ENCODE results near the gene FSHR. TPM values are rescaled to one million over a fixed set of nuclear protein-coding genes. Genes with fewer than 3 reads are reported as not detected.

FSHR gene
- total and polyA plus RNA-seq, 8 donors: not detected

- Histone ChIP-seq H3K9me3 (no peaks in the 10 kb centered on the region), H3K36me3 (no peaks in the 10 kb centered on the region), H3K27me3 (no peaks in the 10 kb centered on the region), H3K4me1 (no peaks in the 10 kb centered on the region), H3K27ac (no peak overlapping the region), H3K4me3 (no peak overlapping the region)
- WGBS, 2 donors: 0 to 1% methylated on average over 1 of the region's 1 CpG
- no peak for DNase-seq
- intact Hi-C loops (cut with DNase I): no loop called here
- no peak for TF ChIP-seq CTCF (IDR thresholded peaks at IDR 0.05)
- no peak for ATAC-seq
- FAIRE-seq: no peak
These were observed 109.8 kb downstream of the FSHR start for GRCh38 chr2:49044350-49045079.

GRCh38 chr2:49043405-49043982 is 110.8 kb downstream of the FSHR start:
- intact Hi-C loops (cut with DNase I): no loop called here
- Histone ChIP-seq H3K9me3 (no peaks in the 10 kb centered on the region), H3K4me3 (no peak overlapping the region), H3K27ac (no peak overlapping the region), H3K36me3 (no peaks in the 10 kb centered on the region), H3K27me3 (no peaks in the 10 kb centered on the region), H3K4me1 (no peaks in the 10 kb centered on the region)
- no peak for DNase-seq
- 48 to 70% methylated on average over 5 of the region's 5 CpGs for WGBS, 2 donors
- TF ChIP-seq CTCF (IDR thresholded peaks at IDR 0.05): no peak
- no peak for FAIRE-seq
- no peak for ATAC-seq

- ATAC-seq: no peak
- 20 to 36% methylated on average over 1 of the region's 1 CpG for WGBS, 2 donors
These were observed 111.8 kb downstream of the FSHR start for GRCh38 chr2:49042488-49042887.

GRCh38 chr2:49041061-49041460 is 113.3 kb downstream of the FSHR start:
- 70 to 78% methylated on average over 4 of the region's 4 CpGs for WGBS, 2 donors
- DNase-seq (no peak), FAIRE-seq (no peak), ATAC-seq (no peak)
- intact Hi-C loops (cut with DNase I): no loop called here
- no peaks in the 10 kb centered on the region for H3K27me3 ChIP-seq
- TF ChIP-seq CTCF (IDR thresholded peaks at IDR 0.05): no peak
- no peak overlapping the region for H3K27ac ChIP-seq
- H3K4me1 ChIP-seq: no peaks in the 10 kb centered on the region
- no peak overlapping the region for H3K4me3 ChIP-seq
- no peaks in the 10 kb centered on the region for H3K36me3 ChIP-seq
- H3K9me3 ChIP-seq: no peaks in the 10 kb centered on the region

More at GRCh38 chr2:49042488-49042887, 111.8 kb downstream of the FSHR start:
- no peak for DNase-seq
- H3K27ac ChIP-seq: no peak overlapping the region
- H3K36me3 ChIP-seq: no peaks in the 10 kb centered on the region
- no peak for TF ChIP-seq CTCF (IDR thresholded peaks at IDR 0.05)
- no peaks in the 10 kb centered on the region for H3K27me3 ChIP-seq
- intact Hi-C loops (cut with DNase I): no loop called here
- FAIRE-seq: no peak
- H3K4me3 ChIP-seq: no peak overlapping the region
- H3K4me1 ChIP-seq: no peaks in the 10 kb centered on the region
- H3K9me3 ChIP-seq: no peaks in the 10 kb centered on the region

GRCh38 chr2:49037197-49037596 is 117.1 kb downstream of the FSHR start:
- no peak for ATAC-seq
- Histone ChIP-seq H3K4me3 (no peak overlapping the region), H3K27me3 (no peaks in the 10 kb centered on the region), H3K9me3 (no peaks in the 10 kb centered on the region), H3K4me1 (no peaks in the 10 kb centered on the region), H3K36me3 (no peaks in the 10 kb centered on the region), H3K27ac (no peak overlapping the region)
- no peak for FAIRE-seq
- intact Hi-C loops (cut with DNase I): no loop called here
- no peak for DNase-seq
- TF ChIP-seq CTCF (IDR thresholded peaks at IDR 0.05): no peak

Measured in pancreas (tissue), 10 donors.